GF-D8 (cell line): ENCODE results near the gene FBXO17.
"Not testable (repeated sequence)": the region's sequence is repeated elsewhere in the genome, so short reads cannot be mapped to it uniquely, and the experiment has no call there.

Experiments used
- DNase-seq: peaks from one replicate; lab custom pipeline; 2025; lab: John Stamatoyannopoulos, UW

Gene FBXO17, protein sequence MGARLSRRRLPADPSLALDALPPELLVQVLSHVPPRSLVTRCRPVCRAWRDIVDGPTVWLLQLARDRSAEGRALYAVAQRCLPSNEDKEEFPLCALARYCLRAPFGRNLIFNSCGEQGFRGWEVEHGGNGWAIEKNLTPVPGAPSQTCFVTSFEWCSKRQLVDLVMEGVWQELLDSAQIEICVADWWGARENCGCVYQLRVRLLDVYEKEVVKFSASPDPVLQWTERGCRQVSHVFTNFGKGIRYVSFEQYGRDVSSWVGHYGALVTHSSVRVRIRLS

GRCh38 chr19:38975214-38975860, at the start of gene FBXO17:
FBXO17 (minus strand) TSS chr19:38975742; CDS start chr19:38950319, 25,423 bp downstream.
- DNase-seq = no peak

- DNase-seq = no peak
These were observed 49.5 kb upstream of the FBXO17 start for GRCh38 chr19:39024875-39025641.

DNA sequence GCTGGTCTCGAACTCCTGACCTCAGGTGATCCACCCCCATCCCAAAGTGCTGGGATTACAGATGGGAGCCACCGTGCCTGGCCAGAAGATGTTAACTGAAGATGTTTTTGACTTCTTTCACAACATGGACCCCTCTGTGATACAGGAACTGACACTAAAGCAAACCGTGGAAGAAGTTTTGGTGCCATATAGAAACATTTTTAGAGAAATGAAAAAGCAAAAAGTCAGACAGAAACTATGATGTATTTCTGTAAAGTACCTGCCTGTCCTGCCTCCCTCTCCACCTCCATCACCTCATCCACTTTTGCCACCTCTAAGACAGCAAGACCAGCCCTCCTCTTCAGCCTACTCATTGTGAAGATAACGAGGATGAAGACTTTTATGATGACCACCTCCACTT, 45.5 kb upstream of the FBXO17 start:
- no peak for DNase-seq

GRCh38 chr19:39017646-39018045, 42.1 kb upstream of the FBXO17 start:
- DNase-seq = no peak

- no peak for DNase-seq
These were observed 41.5 kb upstream of the FBXO17 start for GRCh38 chr19:39017026-39017425.

- DNase-seq = no peak
These were observed 38.5 kb upstream of the FBXO17 start for GRCh38 chr19:39014037-39014436.

DNA sequence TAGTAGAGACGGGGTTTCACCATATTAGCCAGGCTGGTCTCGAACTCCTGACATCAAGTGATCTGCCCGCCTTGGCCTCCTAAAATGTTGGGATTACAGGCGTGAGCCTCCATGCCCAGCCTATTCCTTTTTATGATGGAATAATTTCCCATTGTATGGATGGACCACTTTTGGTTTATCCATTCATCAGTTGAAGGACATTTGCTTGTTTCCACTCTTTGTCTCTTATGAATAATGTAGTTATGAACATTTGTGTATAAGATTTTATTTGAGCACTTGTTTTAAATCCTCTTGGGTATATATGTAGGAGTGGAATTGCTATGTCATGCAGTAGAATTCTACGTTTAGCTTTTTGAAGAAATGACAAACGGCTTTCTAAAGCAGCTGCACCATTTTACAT, 33.5 kb upstream of the FBXO17 start:
- DNase-seq = no peak

GRCh38 chr19:39008137-39008536, 32.6 kb upstream of the FBXO17 start:
- DNase-seq = no peak

DNA sequence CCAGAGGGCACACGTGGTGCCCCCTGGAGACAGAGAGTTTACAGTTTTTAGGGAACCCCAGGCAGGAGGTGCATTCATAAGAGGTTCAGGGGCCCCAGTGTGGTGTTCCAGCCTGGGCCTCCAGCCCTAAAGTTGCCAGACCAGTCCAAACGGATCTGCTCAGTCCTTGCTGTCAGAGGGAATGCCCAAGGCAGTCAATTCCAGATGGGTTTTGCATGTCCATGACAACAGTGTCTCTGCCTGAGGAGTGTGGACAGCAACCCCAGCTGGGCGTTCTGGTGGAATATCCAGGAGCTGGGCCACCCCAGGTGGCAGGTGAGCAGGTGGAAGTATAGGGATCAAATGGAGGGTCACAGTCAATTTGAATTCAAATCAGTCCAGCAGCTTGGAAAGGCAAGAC, 31.6 kb upstream of the FBXO17 start:
- DNase-seq = no peak

DNA sequence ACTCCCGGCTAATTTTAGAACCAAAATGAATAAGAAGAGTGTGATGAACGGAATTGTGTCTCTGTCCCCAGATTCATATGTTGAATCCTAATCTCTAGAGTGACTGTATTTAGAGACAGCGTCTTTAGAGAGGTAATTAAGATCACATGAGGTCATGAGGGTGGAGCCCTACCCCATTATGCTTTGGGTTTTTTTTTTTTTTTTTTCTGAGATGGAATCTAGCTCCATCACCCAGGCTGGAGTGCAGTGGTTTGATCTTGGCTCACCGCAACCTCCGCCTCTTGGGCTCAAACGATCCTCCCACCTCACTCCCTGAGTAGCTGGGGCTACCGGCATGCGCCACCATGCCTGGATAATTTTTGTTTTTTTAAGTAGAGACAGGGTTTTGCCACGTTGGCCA, 28.9 kb upstream of the FBXO17 start:
- no peak for DNase-seq

GRCh38 chr19:39003796-39004195, 28.3 kb upstream of the FBXO17 start:
- no peak for DNase-seq

DNA sequence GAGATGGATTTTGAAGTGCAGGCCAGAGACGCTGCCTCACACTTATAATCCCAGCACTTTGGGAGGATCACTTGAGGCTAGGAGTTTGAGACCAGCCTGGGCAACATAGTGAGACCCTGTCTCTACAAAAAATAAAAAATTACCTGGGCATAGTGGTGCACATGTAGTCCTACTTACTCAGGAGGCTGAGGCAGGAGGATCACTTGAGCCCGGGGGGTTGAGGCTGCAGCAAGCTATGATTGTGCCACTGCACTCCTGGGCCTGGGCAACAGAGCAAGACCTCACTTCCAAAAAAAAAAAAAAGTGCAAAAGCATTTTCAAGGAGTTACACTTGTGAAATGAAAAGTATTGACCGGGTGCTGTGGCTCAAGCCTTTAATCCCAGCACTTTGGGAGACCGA, 27.6 kb upstream of the FBXO17 start:
- no peak for DNase-seq

- DNase-seq = no peak
These were observed 25.5 kb upstream of the FBXO17 start for GRCh38 chr19:39001041-39001440.

DNA sequence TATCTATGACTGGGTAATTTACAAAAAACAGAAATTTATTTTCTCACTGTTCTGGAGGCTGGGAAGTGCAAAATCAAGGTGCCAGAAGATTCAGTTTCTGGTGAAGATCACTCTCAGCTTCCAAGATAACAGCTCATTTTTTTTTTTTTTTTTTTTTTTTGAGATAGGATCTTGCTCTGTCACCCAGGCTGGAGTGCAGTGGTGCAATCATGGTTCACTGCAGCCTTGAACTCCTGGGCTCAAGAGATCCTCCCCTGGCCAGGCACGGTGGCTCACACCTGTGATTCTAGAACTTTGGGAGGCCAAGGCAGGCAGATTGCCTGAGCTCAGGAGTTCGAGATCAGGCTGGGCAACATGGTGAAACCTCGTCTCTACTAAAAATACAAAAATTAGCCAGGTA, 22.0 kb upstream of the FBXO17 start:
- not testable (repeated sequence) for DNase-seq

DNA sequence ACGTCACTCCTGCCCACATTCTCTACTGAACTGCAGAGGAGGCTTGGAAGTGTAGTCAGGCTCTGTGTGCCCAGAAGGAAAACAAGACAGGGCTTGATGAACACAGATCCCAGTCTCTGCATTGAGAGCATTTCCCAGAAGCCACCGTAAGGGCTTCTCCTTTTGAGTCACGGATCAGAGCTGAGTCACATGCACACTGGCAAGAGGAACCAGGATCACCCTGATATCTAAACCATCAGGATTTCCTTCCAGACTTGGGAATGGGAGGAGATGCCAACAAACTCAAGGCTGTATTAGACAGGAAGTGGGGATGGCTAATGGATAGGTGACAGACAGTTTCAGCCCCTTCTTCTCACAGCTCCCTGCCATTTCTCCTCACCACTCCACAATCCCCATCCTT, 17.7 kb upstream of the FBXO17 start:
- no peak for DNase-seq

GRCh38 chr19:38990949-38991697, 15.6 kb upstream of the FBXO17 start:
- no peak for DNase-seq

GRCh38 chr19:38989614-38990013, 14.1 kb upstream of the FBXO17 start:
- DNase-seq = not testable (repeated sequence)

- DNase-seq = no peak
These were observed 13.6 kb upstream of the FBXO17 start for GRCh38 chr19:38989066-38989605.

DNA sequence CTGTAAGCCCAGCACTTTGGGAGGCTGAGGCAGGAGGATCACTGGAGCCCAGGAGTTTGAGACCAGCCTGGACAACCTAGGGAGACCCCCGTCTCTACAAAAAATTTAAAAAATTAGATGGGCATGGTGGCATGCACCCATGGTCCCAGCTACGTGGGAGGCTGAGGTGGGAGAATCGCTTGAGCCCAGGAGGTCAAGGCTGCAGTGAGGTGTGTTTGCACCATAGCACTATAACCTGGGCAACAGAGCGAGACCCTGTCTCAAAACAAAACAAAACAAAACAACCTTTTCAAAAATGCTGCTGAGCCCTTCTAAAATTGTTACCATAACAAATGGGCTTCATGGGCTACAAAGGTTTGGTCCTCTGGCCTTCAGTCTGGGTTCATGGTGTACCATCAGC, 13.1 kb upstream of the FBXO17 start:
- DNase-seq = not testable (repeated sequence)

DNA sequence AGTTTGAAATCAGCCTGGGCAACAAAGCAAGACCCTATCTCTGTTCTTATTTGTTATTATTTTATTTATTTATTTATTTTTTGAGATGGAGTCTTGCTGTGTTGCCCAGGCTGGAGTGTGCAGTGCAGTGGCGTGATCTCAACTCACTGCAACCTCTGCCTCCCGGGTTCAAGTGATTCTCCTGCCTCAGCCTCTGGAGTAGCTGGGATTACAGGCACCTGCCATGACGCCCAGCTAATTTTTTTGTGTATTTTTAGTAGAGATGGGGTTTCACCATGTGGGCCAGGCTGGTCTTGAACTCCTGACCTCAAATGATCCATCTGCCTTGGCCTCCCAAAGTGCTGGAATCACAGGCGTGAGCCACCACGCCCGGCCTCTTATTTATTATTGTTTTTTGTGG, 12.2 kb upstream of the FBXO17 start:
- not testable (repeated sequence) for DNase-seq

DNA sequence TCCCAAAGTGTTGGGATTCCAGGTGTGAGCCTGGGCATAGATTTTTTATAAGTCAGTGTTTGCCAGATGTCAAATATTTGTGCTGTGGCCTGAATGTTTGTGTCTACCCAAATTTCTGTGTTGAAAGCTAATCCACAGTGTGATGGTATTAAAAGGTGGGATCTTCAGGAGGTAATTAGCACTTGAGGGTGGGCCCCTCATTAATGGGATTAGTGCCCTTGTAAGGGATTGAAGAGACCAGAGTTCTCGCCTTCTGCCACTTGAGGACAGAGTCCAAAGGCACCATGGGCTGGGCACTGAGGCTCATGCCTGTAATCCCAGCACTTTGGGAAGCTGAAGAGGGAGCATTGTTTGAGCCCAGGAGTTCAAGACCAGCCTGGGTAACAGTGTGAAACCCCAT, 9.7 kb upstream of the FBXO17 start:
- DNase-seq = no peak
